GM18517 (cell line): ENCODE results near the gene EPB41.
A peak's percentile ranks its signal among the peaks of the same experiment; 100 is the strongest.
"Not testable (repeated sequence)": the region's sequence is repeated elsewhere in the genome, so short reads cannot be mapped to it uniquely, and the experiment has no call there.

ENCODE experiments used
- ATAC-seq: cut with Tn5 transposase; IDR thresholded peaks from one replicate; pipeline ENCODE4 v1.9.1; 2021; ENCODE audit warnings: mild to moderate bottlenecking, moderate library complexity; ENCODE audit not compliant: unreplicated experiment

Gene EPB41

GRCh38 chr1:28914228-28915030 lies at the start of gene EPB41:
Gene EPB41, plus strand, starts transcription at chr1:28914569. Its CDS starts 72,869 bp downstream, at chr1:28987438.
- ATAC-seq, result peak; percentile 74

- ATAC-seq, result no peak
Measured at GRCh38 chr1:28864695-28865094, 49.7 kb upstream of the EPB41 start.

GRCh38 chr1:28865997-28866650 lies 48.2 kb upstream of the EPB41 start:
- ATAC-seq, result no peak

- no peak for ATAC-seq
Measured at GRCh38 chr1:28867850-28868249, 46.5 kb upstream of the EPB41 start.

GRCh38 chr1:28869952-28870351 lies 44.4 kb upstream of the EPB41 start:
- ATAC-seq, result no peak

GRCh38 chr1:28871631-28872401 lies 42.6 kb upstream of the EPB41 start:
- no peak for ATAC-seq

- ATAC-seq, result not testable (repeated sequence)
Measured at GRCh38 chr1:28875134-28875533, 39.2 kb upstream of the EPB41 start.

- ATAC-seq, result no peak
Measured at GRCh38 chr1:28877132-28877781, 37.1 kb upstream of the EPB41 start.

- no peak for ATAC-seq
Measured at GRCh38 chr1:28878796-28879195, 35.6 kb upstream of the EPB41 start.

- ATAC-seq, result no peak
Measured at GRCh38 chr1:28882009-28882628, 32.2 kb upstream of the EPB41 start.

- ATAC-seq, result no peak
Measured at GRCh38 chr1:28883242-28883616, 31.1 kb upstream of the EPB41 start.

- ATAC-seq, result no peak
Measured at GRCh38 chr1:28885472-28885877, 28.9 kb upstream of the EPB41 start.

- ATAC-seq, result no peak
Measured at GRCh38 chr1:28885977-28886730, 28.2 kb upstream of the EPB41 start.

- ATAC-seq, result peak; percentile 41
Measured at GRCh38 chr1:28886731-28887418, 27.5 kb upstream of the EPB41 start.

- no peak for ATAC-seq
Measured at GRCh38 chr1:28887419-28887834, 26.9 kb upstream of the EPB41 start.

- ATAC-seq, result no peak
Measured at GRCh38 chr1:28887835-28888682, 26.3 kb upstream of the EPB41 start.

- ATAC-seq, result no peak
Measured at GRCh38 chr1:28888915-28889314, 25.5 kb upstream of the EPB41 start.

- no peak for ATAC-seq
Measured at GRCh38 chr1:28889357-28889756, 25.0 kb upstream of the EPB41 start.
